GM19438 (cell line): ENCODE data around the gene MAN2B2.

Experiments
- ATAC-seq: cut with Tn5 transposase; IDR thresholded peaks from one replicate; pipeline ENCODE4 v1.9.1; 2021; ENCODE audit warnings: low read depth; ENCODE audit not compliant: unreplicated experiment

Gene MAN2B2

DNA sequence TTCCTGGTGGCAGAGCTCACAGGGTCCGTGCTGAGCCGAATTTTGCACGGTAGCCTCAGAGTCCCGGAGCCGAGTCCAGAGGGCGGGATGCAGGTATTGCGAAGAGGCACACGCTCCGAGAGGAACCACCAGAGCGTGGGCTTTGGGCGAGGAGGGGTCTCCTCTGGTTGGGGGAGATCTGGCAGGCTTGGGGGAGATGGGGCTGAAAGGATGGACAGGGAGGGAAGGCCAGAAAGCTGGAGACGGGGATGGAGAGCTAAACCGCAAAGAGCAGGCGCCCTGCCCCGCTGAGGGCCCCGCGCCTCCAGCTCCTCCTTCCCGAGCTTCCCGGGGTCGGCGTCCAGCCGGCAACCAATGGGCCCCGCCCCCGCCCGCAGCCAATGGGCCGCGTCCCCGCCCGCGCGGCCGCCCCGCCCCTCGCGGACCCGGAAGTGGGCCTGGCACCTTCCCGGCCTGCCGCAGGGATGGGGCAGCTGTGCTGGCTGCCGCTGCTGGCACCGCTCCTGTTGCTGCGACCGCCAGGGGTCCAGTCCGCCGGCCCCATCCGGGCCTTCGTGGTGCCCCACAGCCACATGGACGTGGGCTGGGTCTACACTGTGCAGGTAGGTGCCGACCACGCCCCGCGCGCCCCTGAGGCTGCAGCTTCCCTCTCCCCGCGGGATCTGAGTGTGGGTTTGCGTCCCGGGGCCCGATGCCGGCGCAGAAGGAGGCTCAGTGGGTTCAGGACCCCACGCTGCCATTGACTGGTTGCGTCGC lies at the start of gene MAN2B2:
TSS of gene MAN2B2 (plus strand) at position 443 of the 756 bp plus-strand sequence. CDS start at position 465, 22 bp downstream.
- ATAC-seq = peak; percentile 90

DNA sequence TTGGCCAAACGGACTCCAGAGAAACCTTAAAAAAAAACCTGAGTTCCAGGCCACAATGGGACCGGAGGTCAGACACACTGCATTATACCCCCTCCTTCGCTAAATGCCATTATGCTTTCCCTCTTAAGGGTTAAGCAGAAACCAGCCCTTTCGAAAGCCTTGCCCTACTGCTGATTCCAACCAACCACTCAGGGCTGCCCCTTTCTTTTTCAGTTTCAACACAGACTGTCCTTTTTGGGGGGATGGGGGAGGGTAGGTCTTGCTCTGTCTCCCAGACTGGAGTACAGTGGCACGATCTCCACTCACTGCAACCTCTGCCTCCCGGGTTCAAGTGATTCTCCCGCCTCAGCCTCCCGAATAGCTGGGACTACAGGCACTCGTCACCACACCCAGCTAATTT lies 49.5 kb upstream of the MAN2B2 start:
- ATAC-seq = no peak

DNA sequence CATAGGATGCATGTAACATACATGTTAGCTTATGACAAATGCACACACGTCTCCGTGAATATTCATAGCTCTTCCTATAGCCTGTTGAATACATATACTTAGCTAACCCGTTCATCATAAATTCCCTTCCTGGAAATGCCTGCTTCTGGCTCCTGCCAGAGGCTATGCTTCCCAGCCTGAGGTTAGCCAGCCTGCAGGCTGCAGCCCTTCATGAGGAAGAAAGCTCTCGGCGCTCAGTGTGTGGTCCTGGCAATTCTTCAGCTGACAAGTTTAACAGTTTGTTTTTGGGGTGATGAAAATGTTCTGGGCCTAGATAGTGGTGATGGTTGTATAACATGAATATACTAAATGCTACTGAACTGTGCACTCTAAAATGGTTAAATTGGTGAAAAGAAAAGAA lies 48.8 kb upstream of the MAN2B2 start:
- no peak for ATAC-seq

DNA sequence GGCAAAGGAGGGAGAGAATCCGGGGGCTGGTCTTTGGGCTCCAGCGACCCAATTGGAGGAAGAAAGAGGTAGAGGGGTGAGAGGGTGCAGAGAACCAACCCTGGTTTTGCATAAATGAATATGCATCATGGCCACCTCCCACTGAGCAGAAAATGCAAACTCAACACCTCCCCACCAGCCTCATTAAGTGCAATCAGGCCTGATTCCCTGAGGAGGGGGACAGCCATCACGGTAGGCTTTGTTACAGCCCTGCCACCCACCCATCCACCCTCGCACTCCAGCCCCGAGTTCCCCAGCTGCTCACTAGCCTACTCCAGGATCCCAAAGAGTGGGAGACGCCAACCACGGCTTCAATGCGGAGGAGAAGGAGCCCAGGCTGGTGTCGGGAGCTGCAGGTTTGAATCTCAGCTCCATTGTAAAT lies 48.3 kb upstream of the MAN2B2 start:
- ATAC-seq = no peak

DNA sequence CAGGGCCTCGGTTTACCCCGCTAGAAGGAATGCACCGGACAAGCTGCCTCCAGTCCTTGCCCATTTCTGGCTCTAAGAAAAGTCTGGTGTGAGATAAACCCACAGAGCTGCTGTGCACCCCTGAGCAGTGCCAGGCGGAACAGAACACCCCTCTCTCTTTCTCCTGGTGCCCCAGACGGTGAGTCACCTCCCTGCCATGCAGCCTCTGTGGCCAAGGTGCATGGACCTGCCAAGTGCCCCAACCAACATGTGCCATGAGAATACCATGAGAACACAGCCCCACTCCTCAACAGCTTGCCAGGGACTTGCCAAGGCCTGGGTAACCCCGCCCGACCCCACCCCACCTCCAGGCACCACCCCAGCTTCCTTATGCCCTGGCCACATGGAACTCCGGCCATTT lies 47.7 kb upstream of the MAN2B2 start:
- ATAC-seq = no peak

DNA sequence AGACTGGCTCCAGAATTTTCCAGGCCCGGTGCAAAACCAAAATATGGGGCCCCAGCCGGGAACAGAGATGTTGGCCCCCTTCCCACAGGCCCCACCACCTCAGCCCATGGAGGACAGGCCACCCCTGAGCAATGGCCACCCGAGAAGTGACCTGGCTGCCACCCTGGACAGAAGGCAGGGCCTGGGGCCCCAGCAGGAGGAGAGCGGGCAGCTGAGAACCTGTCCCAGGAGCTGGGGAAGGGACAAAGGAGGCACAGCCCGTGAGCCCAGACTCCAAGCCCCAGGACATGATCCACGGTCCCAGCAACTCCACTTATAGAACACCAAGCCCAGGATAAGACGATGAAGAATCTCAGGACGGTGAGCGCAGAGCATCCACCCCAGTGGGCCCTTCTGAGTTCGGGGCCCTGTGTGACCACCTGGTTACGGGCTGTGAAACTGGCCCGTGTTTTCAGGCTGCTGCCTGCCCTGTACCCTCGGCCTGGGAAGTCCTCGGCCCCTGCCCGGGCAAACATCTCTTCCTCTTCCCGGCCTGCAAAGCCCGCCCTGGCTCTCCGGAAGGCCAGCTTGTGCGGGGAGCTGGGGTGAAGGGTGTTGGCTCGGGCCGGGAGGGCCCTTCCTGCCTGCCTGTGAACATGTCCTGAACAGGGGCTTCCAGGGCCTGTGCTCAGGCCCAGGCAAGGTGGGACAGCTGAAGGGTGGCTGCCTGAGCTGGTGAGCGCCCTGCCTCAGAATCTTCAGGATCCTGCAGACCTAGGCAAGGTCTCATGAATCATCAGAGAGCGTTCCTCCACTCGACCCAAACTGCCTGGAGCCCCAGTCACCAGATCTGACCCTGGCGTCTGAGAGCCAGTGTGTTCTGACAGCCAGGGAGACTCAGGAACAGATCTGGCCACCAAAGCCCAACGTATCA lies 47.0 kb upstream of the MAN2B2 start:
- ATAC-seq = no peak

DNA sequence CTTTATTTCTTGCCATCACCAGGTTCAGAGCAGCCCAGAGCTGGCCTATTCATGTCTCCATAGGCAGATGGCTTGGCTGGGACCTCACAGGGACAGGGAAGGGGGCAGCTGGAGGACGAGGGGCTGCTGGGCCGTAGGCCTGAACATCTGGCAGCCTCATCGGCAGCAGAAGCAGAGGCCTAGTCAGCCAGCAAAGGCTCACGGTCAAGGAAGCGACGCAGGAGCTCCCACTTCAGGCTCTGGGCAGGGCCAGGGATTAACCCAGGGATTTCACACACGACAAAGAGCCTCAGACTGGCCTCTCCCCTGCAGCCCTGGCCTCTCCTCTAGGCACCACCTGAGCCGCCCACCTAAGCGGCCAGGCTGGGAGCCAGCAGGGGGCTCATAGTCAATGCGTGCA lies 46.0 kb upstream of the MAN2B2 start:
- ATAC-seq = no peak

DNA sequence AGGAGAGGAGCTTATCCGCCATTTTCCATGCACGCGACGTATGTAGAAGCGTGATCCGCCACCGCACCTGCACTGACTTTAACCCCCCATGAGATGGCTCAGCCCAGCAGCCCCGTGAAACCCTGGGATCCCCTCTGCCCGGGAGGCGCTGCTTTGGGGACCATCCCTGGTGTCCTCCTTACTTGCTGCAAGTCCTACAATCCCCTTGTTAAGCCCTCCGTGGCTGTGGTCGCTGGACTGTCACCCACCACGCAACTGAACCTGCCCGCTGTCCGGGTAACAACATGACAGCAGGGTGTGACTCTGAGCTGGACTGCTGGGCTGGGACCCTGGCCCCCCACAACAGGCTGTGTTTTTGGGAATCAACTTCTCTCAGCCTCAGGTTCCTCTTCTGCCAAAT lies 44.7 kb upstream of the MAN2B2 start:
- ATAC-seq = no peak

DNA sequence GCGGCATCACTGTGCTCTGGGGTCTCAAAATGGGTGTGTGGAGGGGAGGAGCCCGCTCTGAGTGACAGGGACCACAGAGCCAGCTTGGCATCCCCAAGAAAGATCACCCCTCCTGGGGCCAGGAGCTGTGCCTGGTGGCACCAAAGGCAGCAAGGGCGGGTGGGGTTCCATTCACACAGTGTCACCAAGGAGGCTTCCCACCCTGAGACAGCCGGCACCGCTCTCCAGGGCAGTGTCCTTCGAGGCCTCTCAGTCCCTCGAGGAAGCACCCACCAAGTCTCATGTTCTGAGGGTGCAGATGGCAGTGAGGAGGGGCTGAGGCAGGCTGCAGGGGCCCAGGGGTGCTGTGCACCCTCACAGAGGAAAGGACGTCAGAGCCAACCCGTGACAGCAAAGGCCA lies 44.0 kb upstream of the MAN2B2 start:
- no peak for ATAC-seq

DNA sequence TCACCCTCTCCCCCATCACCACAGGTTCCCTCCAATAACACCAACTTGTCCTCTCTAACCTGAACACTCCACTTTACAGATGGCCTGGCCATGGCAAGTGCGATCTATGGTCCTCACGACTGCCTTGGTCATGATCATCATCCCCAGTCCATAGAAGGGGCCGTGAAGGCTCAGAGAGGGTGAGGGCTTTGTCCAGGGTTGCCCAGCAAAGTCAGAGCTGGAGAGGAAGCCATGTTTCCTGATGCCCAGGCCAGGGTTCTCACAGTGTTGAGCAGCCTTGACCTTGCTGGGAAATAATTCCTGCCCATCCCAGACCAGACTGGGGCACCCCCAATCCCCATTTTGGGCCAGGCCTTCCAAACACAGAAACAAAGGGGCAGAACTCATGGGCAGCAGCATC lies 42.9 kb upstream of the MAN2B2 start:
- no peak for ATAC-seq

DNA sequence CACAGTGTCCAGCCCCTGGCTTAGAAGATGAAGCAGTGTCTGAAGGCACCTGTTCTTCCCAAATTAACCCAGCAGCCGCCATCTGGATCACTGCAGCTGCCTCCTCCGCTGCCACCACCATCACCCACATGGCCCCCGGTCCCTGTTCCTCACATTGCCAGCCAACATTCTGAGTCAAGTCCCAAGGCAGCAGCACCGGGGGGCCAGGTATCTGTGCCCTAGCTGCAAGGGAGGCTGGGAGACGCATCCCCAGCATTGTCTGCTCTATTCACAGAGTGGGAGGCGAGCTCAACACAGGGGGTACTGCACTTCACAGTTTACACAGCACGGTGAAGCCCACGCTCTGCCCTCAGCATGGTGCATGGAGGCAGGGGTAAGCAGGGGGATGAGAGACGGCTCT lies 42.3 kb upstream of the MAN2B2 start:
- ATAC-seq = no peak

DNA sequence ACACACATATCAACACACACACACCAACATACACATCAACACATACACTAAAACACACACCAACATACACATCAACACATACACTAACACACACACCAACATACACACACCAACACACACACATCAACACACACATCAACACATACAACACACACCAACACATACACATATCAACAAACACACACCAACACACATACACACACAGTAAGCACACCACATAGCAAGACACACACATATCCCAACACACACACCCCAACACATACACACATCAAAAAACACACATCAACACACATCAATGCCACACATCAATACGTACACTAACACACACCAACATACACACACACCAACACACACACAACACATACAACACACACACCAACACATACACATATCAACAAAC lies 40.9 kb upstream of the MAN2B2 start:
- no peak for ATAC-seq

DNA sequence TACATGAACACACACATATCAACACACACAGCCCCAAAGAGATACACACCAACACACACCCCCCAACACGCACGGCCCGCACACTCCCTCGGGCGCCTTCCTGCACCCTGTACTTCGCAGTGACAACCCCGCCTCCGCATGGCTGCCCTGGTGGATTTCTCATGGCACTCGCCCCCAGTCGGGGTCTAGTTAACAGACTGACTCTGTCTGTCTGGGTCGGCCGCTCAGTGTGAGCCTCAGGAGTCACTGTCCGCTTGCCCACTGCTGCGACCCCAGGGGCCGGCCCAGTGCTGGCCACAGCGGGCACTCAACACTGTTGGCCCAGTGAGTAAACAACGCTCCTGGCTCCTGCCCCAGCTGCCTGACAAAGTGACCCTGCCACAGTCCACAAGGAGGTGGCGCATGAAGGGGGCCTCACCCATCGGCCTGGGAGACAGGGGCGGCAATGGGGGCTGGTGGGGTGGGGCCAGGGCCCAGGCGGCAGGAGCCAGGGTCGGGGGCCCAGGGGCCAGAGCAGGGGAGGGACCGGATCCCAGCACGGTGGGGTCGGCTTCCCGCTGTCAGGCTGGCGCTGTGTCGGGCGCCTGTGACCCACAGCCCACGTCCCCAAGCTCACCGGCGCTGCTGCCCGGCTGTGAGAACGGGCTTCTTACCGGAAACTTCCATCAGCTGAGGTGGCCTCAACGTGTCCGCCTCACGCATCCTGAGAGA lies 40.2 kb upstream of the MAN2B2 start:
- ATAC-seq = no peak

DNA sequence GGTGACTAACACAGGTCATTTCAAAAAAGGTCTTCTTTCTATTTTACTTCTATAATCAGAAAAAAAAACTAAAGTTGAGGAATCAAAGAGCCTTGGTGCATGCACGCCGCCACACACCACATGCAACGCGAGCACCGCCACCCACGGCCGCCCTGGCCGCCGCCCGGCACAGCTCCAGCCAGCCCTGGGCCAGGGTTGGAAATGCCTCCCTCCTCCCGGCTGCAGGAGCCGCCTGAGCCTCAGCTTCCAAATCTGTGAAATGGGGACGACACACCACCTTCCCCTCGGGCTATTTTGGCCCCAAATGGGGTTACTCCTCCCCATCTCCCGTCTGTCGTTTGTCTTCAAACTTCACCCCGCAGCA lies 39.7 kb upstream of the MAN2B2 start:
- no peak for ATAC-seq

DNA sequence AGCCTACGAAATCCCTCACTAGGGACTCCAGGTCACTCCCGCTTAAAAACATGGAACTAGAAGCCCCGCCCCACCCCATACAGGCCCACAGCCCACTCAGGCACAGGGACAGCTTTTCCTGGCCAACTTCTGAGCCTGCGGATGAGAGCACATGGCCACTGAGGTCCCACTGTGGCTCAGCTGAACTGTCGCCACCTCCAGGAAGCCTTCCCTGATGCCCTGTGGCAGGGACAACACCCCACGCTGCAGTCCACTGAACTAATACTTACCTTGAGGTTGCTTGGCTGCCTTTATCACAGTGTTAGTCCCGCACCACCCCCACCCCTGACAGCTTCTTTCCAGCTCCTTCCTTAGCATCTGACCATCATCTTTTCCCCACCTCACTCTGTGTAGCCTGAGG lies 39.3 kb upstream of the MAN2B2 start:
- ATAC-seq = no peak

DNA sequence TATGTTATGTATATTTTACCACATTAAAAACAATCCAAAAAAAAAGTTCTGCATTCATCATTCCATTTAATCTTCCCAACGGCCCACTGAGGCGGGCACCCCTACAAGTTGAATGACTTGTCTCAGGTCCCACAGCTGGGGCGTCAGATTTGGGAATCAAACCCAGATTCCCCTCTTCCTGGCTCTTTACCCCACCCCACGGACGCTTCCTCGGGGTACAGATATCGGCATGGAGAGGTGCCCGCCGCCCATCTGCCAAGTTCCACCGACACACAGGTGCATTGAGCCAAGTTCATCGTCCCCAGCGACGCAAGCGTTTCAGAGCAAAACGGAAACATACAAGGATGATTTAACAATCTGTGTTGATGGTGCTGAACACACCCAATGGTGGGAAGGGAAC lies 36.9 kb upstream of the MAN2B2 start:
- no peak for ATAC-seq

DNA sequence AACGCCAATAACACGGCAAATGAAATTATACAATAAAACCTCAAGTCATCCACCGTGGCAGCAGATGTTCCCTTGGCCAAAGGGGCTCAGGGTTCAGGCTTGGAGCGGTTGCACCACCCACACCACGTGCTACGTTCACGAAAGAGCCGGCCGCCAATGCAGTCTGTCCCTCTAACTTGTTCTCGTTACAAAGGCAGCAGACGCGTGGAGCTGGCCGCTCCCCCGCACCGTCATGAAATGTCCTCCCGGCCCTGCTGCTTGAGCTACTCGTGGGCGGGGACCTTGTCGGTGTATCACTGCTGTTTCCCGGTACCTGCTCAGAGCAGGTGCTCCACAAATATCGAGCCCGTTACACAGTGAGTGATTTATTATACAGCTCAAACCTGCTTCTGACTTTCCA lies 36.4 kb upstream of the MAN2B2 start:
- ATAC-seq = no peak

DNA sequence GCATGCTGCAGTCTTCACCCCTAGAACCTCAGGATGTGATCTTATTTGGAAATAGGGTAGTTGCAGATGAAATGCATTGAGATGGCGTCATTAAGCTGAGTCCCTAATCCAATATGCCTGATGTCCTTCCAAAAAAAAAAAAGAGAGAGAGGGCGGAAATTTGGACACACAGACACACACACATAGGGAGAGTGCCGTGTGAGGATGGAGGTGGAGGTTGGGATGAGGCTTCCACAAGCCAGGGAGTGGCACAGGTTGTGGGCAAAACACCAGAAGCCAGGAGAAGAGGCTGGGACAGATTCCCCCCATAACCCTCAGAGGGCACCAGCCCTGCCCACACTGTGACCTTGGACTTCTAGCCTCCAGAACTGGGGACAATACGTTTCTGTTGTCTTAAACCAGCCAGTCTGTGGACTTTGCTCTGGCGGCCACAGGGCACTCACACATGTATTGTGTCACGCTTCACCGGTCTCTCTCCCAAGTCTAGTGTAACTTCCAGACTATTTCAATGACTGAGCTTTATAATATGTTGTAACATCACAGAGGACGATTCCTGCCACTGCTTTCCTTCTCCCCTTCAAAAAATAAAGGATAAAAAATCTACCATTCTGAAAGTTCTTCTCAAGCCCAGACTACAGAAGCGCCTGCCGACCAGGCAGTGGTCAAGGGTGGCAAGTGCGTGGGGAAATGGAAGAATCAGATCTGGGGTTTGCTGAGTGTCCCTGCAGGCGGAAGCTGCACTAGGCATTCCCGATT lies 35.8 kb upstream of the MAN2B2 start:
- ATAC-seq = no peak

DNA sequence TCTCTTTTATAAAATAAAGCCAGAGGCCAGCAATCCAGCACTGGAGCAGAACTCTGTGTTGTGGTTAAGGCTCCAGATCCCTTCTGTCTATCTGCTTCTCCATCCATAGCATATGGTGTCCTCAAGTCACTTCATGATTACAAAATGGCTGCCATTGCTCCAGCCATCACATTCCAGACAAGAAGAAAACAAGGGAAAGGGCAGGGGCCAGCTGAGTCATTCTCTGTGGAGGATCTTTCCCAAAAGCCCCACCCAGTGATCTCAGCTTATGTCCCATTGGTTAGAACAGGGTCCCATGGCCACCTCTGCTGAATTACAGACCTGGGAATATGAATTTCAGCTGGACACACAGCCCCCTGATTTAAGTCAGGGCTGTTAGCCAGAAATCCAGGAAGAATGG lies 34.1 kb upstream of the MAN2B2 start:
- ATAC-seq = no peak

DNA sequence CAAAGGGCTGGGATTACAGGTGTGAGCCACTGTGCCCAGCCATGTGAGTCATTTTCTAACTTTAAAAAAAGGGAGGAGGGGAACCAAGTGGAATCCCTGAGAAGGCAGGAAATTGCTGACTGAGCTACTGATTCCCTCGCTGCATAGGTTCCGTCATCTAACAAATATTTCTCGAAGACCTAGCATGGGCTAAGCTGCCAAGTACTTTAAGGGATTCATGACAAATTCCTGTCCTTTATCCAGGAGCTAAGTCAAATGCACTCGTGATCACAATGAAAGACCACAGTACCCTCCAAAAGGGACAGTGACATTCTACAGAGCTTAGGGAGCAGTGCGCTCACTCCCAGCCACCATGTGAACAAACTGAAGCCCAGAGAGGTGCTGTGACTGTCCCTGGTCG lies 33.2 kb upstream of the MAN2B2 start:
- no peak for ATAC-seq

DNA sequence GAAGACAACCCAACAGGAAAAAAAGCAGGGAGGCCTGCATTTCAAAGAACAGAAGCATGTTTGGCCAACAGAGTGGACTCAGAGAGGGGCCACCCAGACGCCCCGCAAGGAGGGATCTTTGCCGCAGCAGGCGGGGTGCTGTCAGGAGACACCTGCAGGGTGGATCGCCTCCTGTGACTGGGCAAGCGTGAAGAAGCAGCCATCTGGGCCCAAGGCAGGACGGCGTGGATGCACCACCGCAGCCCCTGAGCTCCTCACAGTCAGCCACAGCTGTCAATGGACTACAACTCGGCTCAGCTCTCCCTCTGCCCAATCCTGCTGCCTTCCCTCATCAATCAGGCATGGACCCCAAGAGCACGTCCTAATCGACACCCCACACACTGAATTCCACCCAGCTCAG lies 32.0 kb upstream of the MAN2B2 start:
- no peak for ATAC-seq
